ENCODE results near the gene GATD1. TPM values are rescaled to one million over a fixed set of nuclear protein-coding genes. Genes with fewer than 3 reads are reported as not detected.
A peak's percentile ranks its signal among the peaks of the same experiment; 100 is the strongest.

The GATD1 gene
- total and polyA plus RNA-seq, 9 of the 15 experiments (the other 6 are each of a cell fraction or from before 2014, with no cell fraction given): 2.8 to 144 (median 36.9) TPM

- TF ChIP-seq MNT (conservative IDR thresholded peaks at IDR 0.05) (peak; percentile 65 to 82), NEUROD1 (IDR thresholded peaks at IDR 0.05; ENCODE audit: borderline replicate concordance, low read depth, low read length, partially characterized antibody) (peak; percentile 61), ZNF592 (IDR thresholded peaks at IDR 0.05) (peak; percentile 81), HMGN3 (IDR thresholded peaks at IDR 0.05; ENCODE audit: borderline replicate concordance, extremely low read depth, insufficient read length, low read depth, low read length) (peak; percentile 85), E2F3 (CRISPR knock-in tag; IDR thresholded peaks at IDR 0.05) (no peak), CBX3 (IDR thresholded peaks at IDR 0.05; ENCODE audit: borderline replicate concordance in 1 of 2, low read length in 2 of 2) (0 out of 3 replicates have a peak, but pooled peaks of 1 of the 2 experiments have one; percentile 55), PPARD (CRISPR knock-in tag; IDR thresholded peaks at IDR 0.05) (no peak), ZNF217 (CRISPR knock-in tag; IDR thresholded peaks at IDR 0.05) (no peak)
These were observed 49.2 kb downstream of the GATD1 start (continued) for GRCh38 chr11:727859-728748.

Data from K562 (cell line).